Thyroid gland (tissue), 4 donors: ENCODE measurements around the gene POLR3K.

Source experiments
- CTCF ChIP-seq, 6 experiments: fragments of 200-600 bp in 3 of 6; fragments of 450-650 bp in 3 of 6; sonication (generic) in 3 of 6; IDR thresholded peaks; one replicate each; pipeline ENCODE4 v1.5.1; 2016 to 2019; ENCODE audit warnings: antibody characterized with exemption in 6 of 6, mild to moderate bottlenecking in 2 of 6, inconsistent platforms in 1 of 6, moderate library complexity in 1 of 6
- POLR2A ChIP-seq, 2 donors: fragments of 450-650 bp; IDR thresholded peaks; one replicate each; pipeline ENCODE4 v1.6.1; 2017; ENCODE audit warnings: antibody characterized with exemption in 2 of 2, mild to moderate bottlenecking in 2 of 2, moderate library complexity in 1 of 2

GRCh38 chr16:50769-51591, 2.4 kb downstream of the POLR3K start:
- TF ChIP-seq POLR2A (IDR thresholded peaks at IDR 0.05), result no peak
- TF ChIP-seq CTCF (IDR thresholded peaks at IDR 0.05), result no peak
